K562 (cell line): ENCODE measurements around the gene PFDN2. TPM values are rescaled to one million over a fixed set of nuclear protein-coding genes. Genes with fewer than 3 reads are reported as not detected.

Source experiments
- AFF1 ChIP-seq, 2 experiments: fragments of 450-650 bp; IDR thresholded peaks; 2 replicates each; pipeline ENCODE4 v1.6.1; 2018; ENCODE audit warnings: mild to moderate bottlenecking in 2 of 2, low read depth in 1 of 2; ENCODE audit not compliant: partially characterized antibody in 2 of 2
- CREB1 ChIP-seq, 2 experiments: sonication (generic) in 1 of 2; formaldehyde crosslinking in 1 of 2; IDR thresholded peaks; 2 replicates each; pipeline versions ENCODE4 v1.6.1 to v1.8.0; 2012 to 2022; ENCODE audit warnings: inconsistent platforms in 1 of 2, mild to moderate bottlenecking in 1 of 2, missing genetic modification reagents in 1 of 2, moderate library complexity in 1 of 2
- EHMT2 ChIP-seq: fragments of 450-650 bp; IDR thresholded peaks from 2 replicates; pipeline ENCODE4 v1.6.1; 2018; ENCODE audit warnings: antibody characterized with exemption
- ERF ChIP-seq: fragments of 450-650 bp; formaldehyde crosslinking; IDR thresholded peaks from 2 replicates; pipeline ENCODE4 v1.4.0; 2020; ENCODE audit warnings: mild to moderate bottlenecking, mixed read lengths
- ETV1 ChIP-seq: fragments of 450-650 bp; conservative IDR thresholded peaks from 2 replicates; pipeline ENCODE4 v1.6.1; 2016; ENCODE audit warnings: missing genetic modification characterization, control low read depth, low read depth, missing compliant biosample characterization
- FOXM1 ChIP-seq, 2 experiments: fragments of 450-650 bp in 1 of 2; sonication (generic) in 1 of 2; formaldehyde crosslinking in 1 of 2; IDR thresholded peaks; 2 replicates each; pipeline versions ENCODE4 v1.6.1 to v1.9.0; 2017 to 2022; ENCODE audit warnings: low read depth in 2 of 2, mild to moderate bottlenecking in 2 of 2, missing genetic modification reagents in 1 of 2, moderate library complexity in 1 of 2
- HDAC6 ChIP-seq: IDR thresholded peaks from 2 replicates; pipeline ENCODE4 v1.6.1; 2012; ENCODE audit warnings: low read depth, mild to moderate bottlenecking, control low read depth, inconsistent platforms, low read length, moderate library complexity
- HSF4 ChIP-seq: fragments of 250-450 bp; sonication (Bioruptor Pico); IDR thresholded peaks from 2 replicates; pipeline ENCODE4 v2.1.2; 2022; ENCODE audit warnings: mild to moderate bottlenecking, moderate library complexity, borderline replicate concordance
- PATZ1 ChIP-seq: fragments of 250-450 bp; sonication (Bioruptor Pico); IDR thresholded peaks from 2 replicates; pipeline ENCODE4 v1.5.0; 2020; ENCODE audit warnings: mild to moderate bottlenecking, borderline replicate concordance
- POLR3A ChIP-seq: IDR thresholded peaks from 2 replicates; pipeline ENCODE4 v1.6.1; 2011; ENCODE audit warnings: borderline replicate concordance, mild to moderate bottlenecking, moderate library complexity; ENCODE audit not compliant: insufficient read length, insufficient read depth; ENCODE audit errors: extremely low read depth
- PURB ChIP-seq: sonication (generic); formaldehyde crosslinking; IDR thresholded peaks from 2 replicates; pipeline ENCODE4 v1.9.0; 2021; ENCODE audit warnings: low read depth, mild to moderate bottlenecking, missing genetic modification reagents
- SMARCB1 ChIP-seq: IDR thresholded peaks from 2 replicates; pipeline ENCODE4 v1.6.1; 2011; ENCODE audit warnings: improper control_type of control experiment, low read depth; ENCODE audit not compliant: insufficient read length
- SOX6 ChIP-seq: fragments of 450-650 bp; IDR thresholded peaks from 2 replicates; pipeline ENCODE4 v1.6.1; 2014; ENCODE audit warnings: mild to moderate bottlenecking
- ZBED1 ChIP-seq: IDR thresholded peaks from 2 replicates; pipeline ENCODE4 v1.6.1; 2014
- ZBTB5 ChIP-seq: fragments of 450-650 bp; IDR thresholded peaks from 2 replicates; pipeline ENCODE4 v1.6.1; 2017; ENCODE audit warnings: antibody characterized with exemption
- ZBTB8A ChIP-seq: fragments of 450-650 bp; IDR thresholded peaks from 2 replicates; pipeline ENCODE4 v1.6.1; 2018; ENCODE audit warnings: mild to moderate bottlenecking, moderate library complexity; ENCODE audit not compliant: partially characterized antibody
- ZNF184 ChIP-seq: sonication (generic); formaldehyde crosslinking; IDR thresholded peaks from 2 replicates; pipeline ENCODE4 v1.5.0; 2020; ENCODE audit warnings: missing genetic modification reagents
- ZNF347 ChIP-seq: fragments of 450-650 bp; formaldehyde crosslinking; IDR thresholded peaks from 2 replicates; pipeline ENCODE4 v1.4.0; 2020; ENCODE audit warnings: low read depth, mild to moderate bottlenecking, moderate library complexity
- ZNF354B ChIP-seq: fragments of 250-450 bp; sonication (Bioruptor Pico); IDR thresholded peaks from 2 replicates; pipeline ENCODE4 v1.4.0; 2020
- ZNF551 ChIP-seq: fragments of 250-450 bp; sonication (Bioruptor Pico); IDR thresholded peaks from 2 replicates; pipeline ENCODE4 v1.5.0; 2021; ENCODE audit warnings: mild to moderate bottlenecking, moderate library complexity
- polyA plus RNA-seq, 8 experiments: library from polyadenylated mRNA; depleted of rRNA in 4 of 8; stranded (reverse) in 5 of 8; unstranded in 3 of 8; fragments of >200 nt; fragmentation: Nextera tagmentation in 2 of 8; fragmentation: Illumina TruSeq in 1 of 8; extraction: Ambion mirVana in 2 of 8; extraction: Trizol in 1 of 8; gene quantifications; 2 replicates each; pipeline versions ENCODE4 v1.2.1 to v1.2.3, GENCODE V29; 2011 to 2014; ENCODE audit warnings: inconsistent platforms in 1 of 8, missing spikeins in 1 of 8
- total RNA-seq, 7 experiments: library from RNA; depleted of rRNA in 6 of 7; stranded (reverse); fragments of >200 nt in 6 of 7; fragmentation: Illumina TruSeq in 2 of 7; extraction: Trizol in 2 of 7; gene quantifications; 2 replicates each; pipeline versions ENCODE4 v1.2.1 to v1.2.3, GENCODE V29; 2011 to 2021; ENCODE audit warnings: low replicate concordance in 1 of 7

Gene PFDN2
- total and polyA plus RNA-seq, 9 of the 15 experiments (the other 6 are each of a cell fraction or from before 2014, with no cell fraction given) = 50.2 to 361 (median 144) TPM

GRCh38 chr1:161117759-161118581 is at the start of gene PFDN2, which contains the start of gene NIT1 (continued):
- TF ChIP-seq AFF1 (IDR thresholded peaks at IDR 0.05; ENCODE audit: low read depth in 1 of 2, partially characterized antibody in 2 of 2) = no peak
- TF ChIP-seq POLR3A = no peak
- TF ChIP-seq PURB (CRISPR knock-in tag) = no peak
- peak; percentile 89 for TF ChIP-seq ETV1 (tag)
- no peak for TF ChIP-seq SMARCB1
- no peak for TF ChIP-seq FOXM1 (IDR thresholded peaks at IDR 0.05; ENCODE audit: low read depth)
- no peak for TF ChIP-seq FOXM1 (CRISPR knock-in tag; IDR thresholded peaks at IDR 0.05; ENCODE audit: low read depth)
- no peak for TF ChIP-seq HSF4 (CRISPR knock-in tag)
- TF ChIP-seq ZBTB5 = no peak
- TF ChIP-seq EHMT2 = no peak
- no peak for TF ChIP-seq SOX6
- TF ChIP-seq ZBED1 = 0 out of 2 replicates have a peak, but pooled peaks have one; percentile 20
- peak; percentile 91 for TF ChIP-seq CREB1 (IDR thresholded peaks at IDR 0.05)
- TF ChIP-seq CREB1 (CRISPR knock-in tag; IDR thresholded peaks at IDR 0.05) = peak; percentile 94
- TF ChIP-seq ZNF184 = no peak
- TF ChIP-seq ZBTB8A = no peak
- TF ChIP-seq HDAC6 = no peak
- TF ChIP-seq ZNF347 = no peak
- TF ChIP-seq ZNF551 = no peak
- 0 out of 2 replicates have a peak, but pooled peaks have one; percentile 80 for TF ChIP-seq ERF (CRISPR knock-in tag)
- TF ChIP-seq PATZ1 (CRISPR knock-in tag) = no peak
- no peak for TF ChIP-seq ZNF354B (CRISPR knock-in tag)
